Occipital lobe (tissue), 2 donors: ENCODE measurements around the gene CBARP. TPM values are rescaled to one million over a fixed set of nuclear protein-coding genes. Genes with fewer than 3 reads are reported as not detected.

Experiments used
- DNase-seq: peaks from one replicate; lab custom pipeline; 2025; lab: John Stamatoyannopoulos, UW
- total RNA-seq: library from RNA; depleted of rRNA; stranded (reverse); fragments of >200 nt; gene quantifications from one replicate; pipeline ENCODE4 v1.2.3, GENCODE V29; 2014

Gene CBARP
- total RNA-seq, 1 donor from 2014 or later: 6.6 TPM

DNA sequence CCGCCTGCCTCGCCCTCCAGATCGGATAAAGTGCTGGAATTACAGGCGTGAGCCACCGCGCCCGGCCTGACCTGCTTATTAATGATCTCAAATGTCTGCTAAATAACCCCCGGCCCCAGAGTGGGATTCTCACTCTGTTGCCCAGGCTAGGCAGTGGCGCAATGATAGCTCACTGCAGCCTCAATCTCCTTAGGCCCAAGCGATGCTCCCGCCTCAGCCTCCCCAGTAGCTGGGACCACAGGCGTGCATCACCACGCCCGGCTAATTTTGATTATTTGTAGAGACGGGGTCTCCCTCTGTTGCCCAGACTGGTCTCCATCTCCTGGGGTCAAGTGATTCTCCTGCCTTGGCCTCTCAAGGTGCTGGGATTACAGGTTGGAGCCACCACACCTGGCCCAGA, 3.1 kb upstream of the CBARP start:
- no peak for DNase-seq

DNA sequence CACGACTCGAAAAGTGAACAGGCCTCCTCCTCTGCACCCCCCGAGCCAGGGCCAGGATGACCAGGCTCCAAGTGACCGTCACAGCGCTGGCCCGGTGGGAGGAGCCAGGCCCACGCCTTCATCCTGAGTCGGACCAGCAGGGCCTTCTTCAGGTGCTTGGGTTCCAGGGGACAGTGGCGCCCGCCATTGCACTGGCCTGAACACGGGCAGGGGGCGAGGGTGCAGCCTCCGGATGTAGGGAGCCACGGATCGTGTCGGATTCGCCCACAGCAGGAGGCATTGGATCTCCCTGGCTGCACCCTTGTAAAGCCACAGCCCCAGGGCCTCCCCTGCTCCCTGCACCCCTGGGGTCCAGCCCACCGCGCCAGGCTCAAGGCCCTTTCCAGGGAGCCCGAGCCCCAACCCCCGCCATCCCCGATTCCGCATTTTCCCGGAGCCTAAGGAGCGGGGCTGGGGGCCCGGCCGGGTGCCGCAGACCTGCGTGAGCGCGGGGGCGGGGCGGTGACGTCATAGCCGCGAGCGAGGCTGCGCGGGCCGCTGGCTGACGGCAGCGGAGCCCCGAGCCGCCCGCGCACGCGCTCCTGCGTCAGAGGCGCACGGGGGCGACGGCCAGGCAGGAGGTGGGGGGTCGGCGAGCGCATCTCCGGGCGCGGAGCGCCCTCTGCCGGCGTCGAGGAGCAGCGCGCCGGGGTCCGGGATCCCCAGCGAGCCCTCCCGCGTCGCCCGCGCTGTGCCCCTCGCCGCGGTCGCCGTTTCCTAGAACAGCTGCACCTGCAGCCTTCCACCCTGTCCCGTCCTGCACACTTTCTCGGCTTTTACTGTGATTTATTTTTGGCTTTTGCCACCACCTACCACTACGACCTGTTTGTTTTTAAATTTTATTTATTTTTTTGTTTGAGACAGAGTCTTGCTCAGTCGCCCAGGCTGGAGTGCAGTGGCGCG, 2.3 kb upstream of the CBARP start:
- DNase-seq: peak; percentile 75

GRCh38 chr19:1239420-1239795, 1.6 kb upstream of the CBARP start:
- DNase-seq: no peak

GRCh38 chr19:1238369-1239303, 831 bp upstream of the CBARP start:
- DNase-seq: no peak

DNA sequence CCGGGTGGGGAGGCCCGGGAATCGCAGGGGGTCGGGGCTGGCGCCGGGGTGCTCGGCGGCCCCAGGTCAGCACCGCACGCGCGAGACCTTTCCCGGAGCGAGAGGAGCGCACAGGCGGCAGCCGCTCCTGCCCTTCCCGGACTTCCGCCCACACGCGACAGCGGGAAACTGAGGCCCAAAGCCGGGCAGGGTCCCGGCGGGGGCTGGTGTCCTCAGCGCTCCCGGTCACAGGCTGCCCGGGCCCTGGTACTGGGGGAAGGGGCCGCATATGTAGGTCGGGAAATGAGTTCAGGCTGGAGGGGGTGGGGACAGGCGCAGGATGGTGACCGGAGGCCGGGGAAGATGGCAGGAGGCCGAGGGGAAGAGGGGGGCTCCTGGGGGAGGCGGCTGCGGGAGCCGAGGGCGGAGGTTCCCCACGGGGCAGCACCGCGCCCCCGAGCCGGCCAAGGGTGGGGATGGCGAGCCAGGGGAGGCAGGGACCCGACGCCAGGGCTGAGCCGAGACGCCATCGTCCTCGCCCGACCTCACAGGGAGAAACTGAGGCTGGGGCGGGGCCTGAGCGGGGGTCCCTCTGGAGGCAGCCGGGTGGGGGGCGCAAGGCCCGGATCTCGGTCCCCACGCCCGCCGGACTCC, 662 bp downstream of the CBARP start:
- DNase-seq: no peak

GRCh38 chr19:1236576-1236975, 1.2 kb downstream of the CBARP start:
- no peak for DNase-seq

GRCh38 chr19:1235625-1236538, 1.9 kb downstream of the CBARP start:
- DNase-seq: no peak

- DNase-seq: no peak
Measured at GRCh38 chr19:1234955-1235380, 2.8 kb downstream of the CBARP start.

DNA sequence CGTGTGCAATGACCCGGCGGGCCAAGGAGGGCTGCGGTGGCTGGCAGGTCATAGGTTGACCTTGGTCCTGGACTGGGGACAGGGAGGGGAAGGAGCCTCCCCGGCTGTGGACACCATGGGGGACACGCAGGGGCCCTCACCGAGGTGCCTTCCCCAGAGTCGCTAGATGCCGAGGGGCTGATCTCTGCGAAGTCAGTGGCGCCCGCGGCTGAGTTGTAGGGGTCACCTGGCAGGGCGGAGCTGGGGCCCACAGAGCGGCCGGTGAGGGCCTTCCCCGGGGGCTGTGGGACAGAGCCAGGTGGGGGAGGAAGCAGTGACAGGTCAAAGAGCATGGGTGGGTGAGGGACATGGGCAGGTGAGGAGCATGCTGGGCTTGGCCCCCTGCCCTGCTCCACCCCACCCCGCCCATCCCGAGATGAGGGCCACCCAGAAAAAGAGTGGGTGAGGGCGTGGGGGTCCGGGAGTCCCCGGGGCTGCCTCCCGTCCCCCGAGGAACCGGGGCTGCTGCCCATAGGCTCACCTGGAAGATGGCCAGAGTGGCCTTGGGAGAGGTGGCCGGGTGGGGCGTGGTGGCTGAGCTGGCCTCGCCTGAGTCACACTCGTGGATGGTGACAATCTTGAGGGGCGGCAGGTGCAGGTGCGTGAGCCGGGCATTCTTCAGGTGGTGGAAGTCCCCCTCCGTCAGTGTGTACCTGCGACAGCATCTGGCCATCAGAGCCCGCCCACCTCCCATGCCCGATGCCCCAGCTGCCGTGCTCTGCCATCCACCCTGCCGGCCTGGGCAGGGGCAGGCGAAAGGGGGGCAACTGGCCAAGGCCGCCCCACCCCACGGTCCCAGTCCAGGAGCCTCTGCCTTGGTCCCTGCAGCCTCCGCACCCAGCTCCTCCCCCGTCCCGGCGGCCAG, 3.5 kb downstream of the CBARP start:
- no peak for DNase-seq

DNA sequence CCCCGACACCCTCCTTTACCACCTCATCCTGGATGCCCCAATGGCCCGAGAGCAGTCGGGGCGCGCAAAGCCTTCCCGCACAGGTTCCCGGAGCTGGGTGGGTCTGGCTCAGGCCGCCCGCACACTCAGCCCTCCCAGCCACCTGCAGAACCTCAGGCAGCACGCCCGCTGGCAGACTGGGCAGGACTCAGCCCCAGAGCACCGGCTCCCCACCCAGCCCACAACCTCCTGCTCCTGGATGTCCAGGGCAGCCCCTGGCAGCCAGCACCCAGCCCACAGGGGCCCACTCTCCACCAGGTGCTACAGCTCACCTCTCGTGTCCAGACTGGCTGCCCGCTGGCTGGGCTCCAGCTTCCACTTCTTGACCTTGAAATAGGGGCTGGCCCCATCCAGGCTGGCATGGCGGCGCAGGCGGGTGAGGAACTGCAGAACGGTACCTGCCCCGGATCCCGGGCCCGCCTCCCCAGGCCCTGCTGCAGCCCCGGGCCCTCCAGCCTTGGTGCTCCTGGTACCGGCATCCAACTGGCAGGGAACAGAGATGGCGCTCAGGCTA, 4.6 kb downstream of the CBARP start:
- DNase-seq: no peak

- DNase-seq: no peak
Measured at GRCh38 chr19:1232652-1233072, 5.1 kb downstream of the CBARP start.

- no peak for DNase-seq
Measured at GRCh38 chr19:1231729-1232637, 5.8 kb downstream of the CBARP start.

- DNase-seq: no peak
Measured at GRCh38 chr19:1230783-1231489, 6.9 kb downstream of the CBARP start.

DNA sequence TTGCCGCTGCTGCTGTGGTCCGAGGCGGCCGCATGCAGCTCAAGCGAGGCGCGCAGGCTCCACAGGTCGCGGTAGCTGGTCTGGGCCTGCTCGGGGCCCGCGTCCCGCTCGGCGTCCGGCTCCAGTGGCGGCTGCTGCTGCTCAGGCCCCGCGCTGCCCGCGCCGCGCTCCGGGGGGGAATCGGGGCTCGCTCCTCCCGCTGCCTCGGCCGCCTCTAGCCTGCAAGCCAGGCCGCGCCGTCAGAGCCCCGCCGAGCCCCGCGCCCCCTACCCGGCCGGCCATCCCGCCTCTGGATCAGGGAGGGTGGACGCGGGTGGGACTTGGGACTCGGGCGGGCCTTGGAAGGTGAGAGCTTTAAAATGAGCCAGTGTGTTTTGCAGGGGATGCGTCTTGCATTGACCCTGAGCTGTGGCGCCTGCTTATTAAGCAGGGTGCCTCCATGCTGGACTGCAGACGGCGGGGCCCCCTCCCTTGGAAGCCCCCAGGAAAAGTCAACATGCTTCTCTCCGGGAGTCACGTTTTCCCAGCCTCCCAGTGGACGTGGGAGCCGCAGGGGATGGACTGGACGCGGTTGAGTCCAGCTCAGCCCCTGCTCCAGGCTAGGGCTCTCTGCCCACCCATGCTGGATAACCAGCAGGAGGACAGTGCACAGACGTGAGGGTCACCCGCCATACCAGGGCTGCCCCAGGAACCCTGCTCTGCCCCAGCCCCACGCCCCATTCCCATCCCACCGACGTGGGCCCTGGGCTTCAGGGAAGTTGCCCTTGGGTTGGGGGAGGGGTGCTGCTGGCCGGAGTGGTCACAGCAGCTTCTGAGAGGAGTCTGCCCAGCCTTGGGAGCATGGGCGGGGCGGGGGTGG, 7.7 kb downstream of the CBARP start:
- DNase-seq: no peak

GRCh38 chr19:1229056-1229923, 8.5 kb downstream of the CBARP start:
- no peak for DNase-seq
